GM21515 (cell line): ENCODE data around the gene IFNAR1.

Source experiments
- ATAC-seq: cut with Tn5 transposase; IDR thresholded peaks from one replicate; pipeline ENCODE4 v1.9.1; 2021; ENCODE audit not compliant: unreplicated experiment

Gene IFNAR1

GRCh38 chr21:33324291-33325221, at the start of gene IFNAR1:
Gene IFNAR1, plus strand, starts transcription at chr21:33324970. Its CDS starts 86 bp downstream, at chr21:33325056.
- ATAC-seq: peak; percentile 82

GRCh38 chr21:33278721-33279120, 46.0 kb upstream of the IFNAR1 start:
- ATAC-seq: no peak

- no peak for ATAC-seq
Observed at GRCh38 chr21:33279330-33279820, 45.4 kb upstream of the IFNAR1 start.

GRCh38 chr21:33281096-33281652, 43.6 kb upstream of the IFNAR1 start:
- ATAC-seq: no peak

GRCh38 chr21:33283203-33283602, 41.6 kb upstream of the IFNAR1 start:
- ATAC-seq: no peak

GRCh38 chr21:33286076-33286475, 38.7 kb upstream of the IFNAR1 start:
- no peak for ATAC-seq

GRCh38 chr21:33286600-33287456, 37.9 kb upstream of the IFNAR1 start:
- no peak for ATAC-seq

- no peak for ATAC-seq
Observed at GRCh38 chr21:33289199-33289819, 35.5 kb upstream of the IFNAR1 start.

- no peak for ATAC-seq
Observed at GRCh38 chr21:33290441-33290840, 34.3 kb upstream of the IFNAR1 start.

- ATAC-seq: no peak
Observed at GRCh38 chr21:33291686-33292085, 33.1 kb upstream of the IFNAR1 start.

- ATAC-seq: no peak
Observed at GRCh38 chr21:33292724-33293123, 32.0 kb upstream of the IFNAR1 start.

GRCh38 chr21:33293136-33293535, 31.6 kb upstream of the IFNAR1 start:
- no peak for ATAC-seq

- ATAC-seq: no peak
Observed at GRCh38 chr21:33293811-33294216, 31.0 kb upstream of the IFNAR1 start.

- no peak for ATAC-seq
Observed at GRCh38 chr21:33296156-33296555, 28.6 kb upstream of the IFNAR1 start.

GRCh38 chr21:33299181-33299752, 25.5 kb upstream of the IFNAR1 start:
- peak; percentile 73 for ATAC-seq

- ATAC-seq: no peak
Observed at GRCh38 chr21:33300701-33301631, 23.8 kb upstream of the IFNAR1 start.

GRCh38 chr21:33301632-33302002, 23.2 kb upstream of the IFNAR1 start:
- ATAC-seq: no peak

GRCh38 chr21:33302055-33302454, 22.7 kb upstream of the IFNAR1 start:
- no peak for ATAC-seq

- ATAC-seq: no peak
Observed at GRCh38 chr21:33302796-33303195, 22.0 kb upstream of the IFNAR1 start.

- ATAC-seq: no peak
Observed at GRCh38 chr21:33305344-33305671, 19.5 kb upstream of the IFNAR1 start.
